ENCODE measurements around the gene GABPB1. TPM values are rescaled to one million over a fixed set of nuclear protein-coding genes. Genes with fewer than 3 reads are reported as not detected.
"Not testable (repeated sequence)": the region's sequence is repeated elsewhere in the genome, so short reads cannot be mapped to it uniquely, and the experiment has no call there.

The GABPB1 gene
- total RNA-seq, 2 donors from 2014 or later = 4.9 to 6.7 TPM

DNA sequence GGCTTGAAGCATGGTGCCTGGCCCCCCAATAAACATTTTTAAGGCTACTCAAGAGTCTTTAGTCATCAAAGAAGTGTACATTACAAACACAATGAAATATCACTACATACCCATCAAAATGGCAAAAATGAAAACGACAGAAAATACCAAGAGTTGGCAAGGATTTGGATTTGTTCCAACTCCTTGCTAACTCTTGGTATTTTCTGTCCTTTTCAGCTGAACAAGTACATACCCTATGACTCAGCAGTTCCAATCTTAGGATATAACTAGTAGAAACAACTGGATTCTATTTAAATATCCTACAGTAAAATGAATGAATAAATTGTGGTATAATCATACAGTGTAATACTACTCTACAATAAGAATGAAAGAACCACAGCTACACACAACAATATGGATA lies 25.1 kb upstream of the GABPB1 start:
- WGBS, 2 donors = 32 to 50% methylated on average over 1 of the region's 1 CpG
- Histone ChIP-seq H3K27ac (no peak overlapping the region), H3K9me3 (no peaks in the 10 kb centered on the region), H3K36me3 (replicated peaks in 1 of 2; ENCODE audit: insufficient read depth in 1 of 2, low read depth in 2 of 2) (no peaks in the 10 kb centered on the region), H3K4me3 (no peak overlapping the region), H3K27me3 (no peaks in the 10 kb centered on the region), H3K4me1 (no peaks in the 10 kb centered on the region)
- TF ChIP-seq, protein P1, sequence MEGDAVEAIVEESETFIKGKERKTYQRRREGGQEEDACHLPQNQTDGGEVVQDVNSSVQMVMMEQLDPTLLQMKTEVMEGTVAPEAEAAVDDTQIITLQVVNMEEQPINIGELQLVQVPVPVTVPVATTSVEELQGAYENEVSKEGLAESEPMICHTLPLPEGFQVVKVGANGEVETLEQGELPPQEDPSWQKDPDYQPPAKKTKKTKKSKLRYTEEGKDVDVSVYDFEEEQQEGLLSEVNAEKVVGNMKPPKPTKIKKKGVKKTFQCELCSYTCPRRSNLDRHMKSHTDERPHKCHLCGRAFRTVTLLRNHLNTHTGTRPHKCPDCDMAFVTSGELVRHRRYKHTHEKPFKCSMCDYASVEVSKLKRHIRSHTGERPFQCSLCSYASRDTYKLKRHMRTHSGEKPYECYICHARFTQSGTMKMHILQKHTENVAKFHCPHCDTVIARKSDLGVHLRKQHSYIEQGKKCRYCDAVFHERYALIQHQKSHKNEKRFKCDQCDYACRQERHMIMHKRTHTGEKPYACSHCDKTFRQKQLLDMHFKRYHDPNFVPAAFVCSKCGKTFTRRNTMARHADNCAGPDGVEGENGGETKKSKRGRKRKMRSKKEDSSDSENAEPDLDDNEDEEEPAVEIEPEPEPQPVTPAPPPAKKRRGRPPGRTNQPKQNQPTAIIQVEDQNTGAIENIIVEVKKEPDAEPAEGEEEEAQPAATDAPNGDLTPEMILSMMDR (IDR thresholded peaks at IDR 0.05) = no peak
- TF ChIP-seq POLR2A (IDR thresholded peaks at IDR 0.05) = no peak
- DNase-seq = no peak
- no peak for ATAC-seq
- intact Hi-C loops (cut with DNase I) = no loop called here

DNA sequence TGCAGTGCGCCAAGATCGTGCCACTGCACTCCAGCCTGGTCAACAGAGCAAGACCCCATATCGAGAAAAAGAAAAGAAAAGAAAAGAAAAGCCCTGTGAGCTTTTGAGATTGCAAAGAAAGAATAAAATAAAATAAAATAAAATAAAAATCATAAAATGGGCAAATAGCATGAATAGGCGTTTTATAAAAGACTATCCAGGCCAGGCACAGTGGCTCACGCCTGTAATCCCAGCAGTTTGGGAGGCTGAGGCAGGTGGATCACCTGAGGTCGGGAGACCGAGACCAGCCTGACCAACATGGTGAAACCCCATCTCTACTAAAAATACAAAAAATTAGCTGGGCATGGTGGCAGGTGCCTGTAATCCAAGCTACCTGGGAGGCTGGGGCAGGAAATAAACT lies 24.4 kb upstream of the GABPB1 start:
- H3K4me1 ChIP-seq; ATAC-seq; H3K36me3 ChIP-seq (replicated peaks in 1 of 2; ENCODE audit: insufficient read depth in 1 of 2, low read depth in 2 of 2); intact Hi-C loops (cut with DNase I); H3K27ac ChIP-seq; DNase-seq; H3K27me3 ChIP-seq; H3K4me3 ChIP-seq; H3K9me3 ChIP-seq: not testable (repeated sequence)
- WGBS, 2 donors = 82 to 90% methylated on average over 7 of the region's 7 CpGs

DNA sequence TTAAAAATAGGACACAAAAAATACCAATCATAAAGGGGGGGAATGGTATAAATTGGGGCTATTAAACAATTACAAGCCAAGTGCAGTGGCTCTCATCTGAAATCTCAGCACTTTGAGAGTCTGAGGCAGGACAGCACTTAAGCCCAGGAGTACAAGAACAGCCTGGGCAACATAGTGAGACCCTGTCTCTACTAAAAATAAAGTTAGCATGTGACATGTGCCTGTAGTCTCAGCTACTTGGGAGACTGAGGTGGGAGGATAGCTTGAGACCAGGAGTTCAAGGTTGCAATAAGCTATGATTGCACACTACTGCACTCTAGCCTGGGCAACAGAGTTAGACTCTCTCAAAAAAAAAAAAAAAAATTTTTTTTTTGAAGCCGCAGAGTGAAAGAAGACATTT lies 23.8 kb upstream of the GABPB1 start:
- H3K36me3 ChIP-seq (replicated peaks in 1 of 2; ENCODE audit: insufficient read depth in 1 of 2, low read depth in 2 of 2) = no peaks in the 10 kb centered on the region
- H3K4me3 ChIP-seq = no peak overlapping the region
- no peak overlapping the region for H3K27ac ChIP-seq
- ATAC-seq (no peak), DNase-seq (no peak)
- intact Hi-C loops (cut with DNase I) = no loop called here
- no peaks in the 10 kb centered on the region for H3K4me1 ChIP-seq
- no peaks in the 10 kb centered on the region for H3K9me3 ChIP-seq
- 100% methylated on average over 1 of the region's 1 CpG for WGBS, 2 donors
- H3K27me3 ChIP-seq = no peaks in the 10 kb centered on the region
- TF ChIP-seq, protein P1 (IDR thresholded peaks at IDR 0.05) = no peak
- no peak for TF ChIP-seq POLR2A (IDR thresholded peaks at IDR 0.05)

DNA sequence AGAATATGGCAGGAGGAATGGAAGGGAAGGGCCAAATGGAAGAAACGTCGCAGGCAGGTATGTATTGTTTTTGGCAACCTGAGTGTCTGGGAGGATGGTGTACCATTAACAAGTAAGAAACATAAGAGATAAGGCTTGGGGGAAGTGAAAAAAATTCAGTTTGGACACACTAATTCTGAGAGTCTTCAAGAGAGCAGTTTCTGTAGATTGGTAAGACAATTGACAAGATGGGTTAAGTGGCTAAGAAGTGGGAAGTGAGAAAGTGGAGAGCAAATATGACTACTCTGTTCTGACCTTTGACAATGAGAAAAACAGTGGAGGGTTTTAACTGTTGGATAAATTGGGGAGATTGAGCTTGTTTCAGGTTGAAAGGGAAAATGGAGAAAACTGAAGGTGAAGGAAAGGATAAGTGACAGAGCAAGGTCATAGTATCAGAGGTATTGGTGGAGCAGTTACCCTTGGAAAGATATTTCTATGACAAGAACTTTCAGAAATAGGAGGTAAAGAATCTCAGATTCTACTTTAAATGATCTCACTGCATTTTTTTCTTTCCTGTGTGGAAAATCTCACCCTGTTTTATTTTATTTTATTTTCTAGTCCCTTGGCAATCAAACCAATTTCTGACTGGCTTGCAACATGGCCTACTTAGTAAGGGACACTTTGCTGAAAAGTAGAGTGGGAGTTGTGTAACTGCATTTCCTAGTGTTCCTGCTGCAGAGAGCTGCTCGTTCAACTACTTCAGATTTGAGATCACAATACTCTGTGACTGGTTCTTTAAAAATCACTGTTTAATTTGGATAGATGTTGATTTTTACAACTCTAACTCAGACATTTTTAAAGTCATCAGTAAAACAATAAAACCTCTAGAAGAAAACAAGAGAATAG lies 23.1 kb upstream of the GABPB1 start:
- WGBS, 2 donors = 55 to 60% methylated on average over 3 of the region's 3 CpGs
- ATAC-seq = no peak
- H3K27ac ChIP-seq = no peak overlapping the region
- H3K4me1 ChIP-seq = no peaks in the 10 kb centered on the region
- no peaks in the 10 kb centered on the region for H3K9me3 ChIP-seq
- H3K36me3 ChIP-seq (replicated peaks in 1 of 2; ENCODE audit: insufficient read depth in 1 of 2, low read depth in 2 of 2) = no peaks in the 10 kb centered on the region
- intact Hi-C loops (cut with DNase I) = no loop called here
- no peak overlapping the region for H3K4me3 ChIP-seq
- TF ChIP-seq, protein P1 (IDR thresholded peaks at IDR 0.05) = no peak
- no peak for TF ChIP-seq POLR2A (IDR thresholded peaks at IDR 0.05)
- no peak for DNase-seq
- no peaks in the 10 kb centered on the region for H3K27me3 ChIP-seq

DNA sequence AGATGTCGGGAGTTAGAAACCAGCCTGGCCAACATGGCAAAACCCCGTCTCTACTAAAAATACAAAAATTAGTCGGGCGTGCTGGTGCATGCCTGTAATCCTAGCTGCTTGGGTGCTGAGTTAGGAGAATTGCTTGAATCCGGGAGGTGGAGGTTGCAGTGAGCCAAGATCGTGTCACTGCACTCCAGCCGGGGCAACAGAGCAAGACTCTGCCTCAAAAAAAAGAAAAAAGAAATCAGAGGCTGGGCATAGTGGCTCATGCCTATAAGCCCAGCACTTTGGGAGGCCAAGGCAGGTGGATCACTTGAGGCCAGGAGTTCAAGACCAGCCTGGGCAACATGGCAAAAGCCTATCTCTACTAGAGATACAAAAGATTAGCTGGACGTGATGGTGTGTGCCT lies 14.6 kb upstream of the GABPB1 start:
- 83 to 87% methylated on average over 6 to 8 of the region's 8 CpGs for WGBS, 2 donors
- H3K4me1 ChIP-seq; H3K36me3 ChIP-seq (replicated peaks in 1 of 2; ENCODE audit: insufficient read depth in 1 of 2, low read depth in 2 of 2); H3K9me3 ChIP-seq; H3K27me3 ChIP-seq; H3K4me3 ChIP-seq; H3K27ac ChIP-seq; ATAC-seq; intact Hi-C loops (cut with DNase I); DNase-seq: not testable (repeated sequence)

DNA sequence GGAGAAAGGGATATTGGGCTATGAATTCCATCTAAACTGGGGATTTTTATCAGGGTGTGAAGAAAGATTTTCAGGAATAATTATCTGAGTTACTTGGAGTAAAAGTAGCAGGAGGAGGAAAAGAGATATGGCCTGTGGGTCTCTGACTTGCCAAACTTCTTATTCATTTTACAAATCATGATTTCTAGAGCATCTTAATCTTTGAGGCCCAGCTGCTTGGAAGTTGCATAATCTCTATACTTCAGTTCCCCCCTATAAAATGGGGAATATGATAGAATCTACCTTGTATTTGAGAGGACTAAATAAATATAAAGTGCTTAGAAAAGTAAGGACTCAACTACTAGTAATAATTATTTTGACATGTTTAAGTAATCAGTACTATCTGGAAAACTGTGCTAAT lies 11.0 kb upstream of the GABPB1 start:
- DNase-seq (no peak), ATAC-seq (no peak)
- H3K27ac ChIP-seq = no peak overlapping the region
- no peaks in the 10 kb centered on the region for H3K9me3 ChIP-seq
- intact Hi-C loops (cut with DNase I) = no loop called here
- no peak overlapping the region for H3K4me3 ChIP-seq
- no peaks in the 10 kb centered on the region for H3K4me1 ChIP-seq
- H3K36me3 ChIP-seq (replicated peaks in 1 of 2; ENCODE audit: insufficient read depth in 1 of 2, low read depth in 2 of 2) = peaks cover 0 to 3% of the 10 kb centered on the region in 2 donors
- TF ChIP-seq, protein P1 (IDR thresholded peaks at IDR 0.05) = no peak
- no peak for TF ChIP-seq POLR2A (IDR thresholded peaks at IDR 0.05)
- H3K27me3 ChIP-seq = no peaks in the 10 kb centered on the region

All from body of pancreas (tissue), 4 donors.